Measurements from ENCODE around the gene CYGB. TPM values are rescaled to one million over a fixed set of nuclear protein-coding genes. Genes with fewer than 3 reads are reported as not detected.

Gene CYGB
- total and polyA plus RNA-seq, 2 of the 13 experiments (the other 11 are each of a cell fraction or from before 2014, with no cell fraction given), result 18.9 to 27.1 TPM

GRCh38 chr17:76506408-76507345, 30.8 kb downstream of the CYGB start (continued):
- TF ChIP-seq ZSCAN5A (CRISPR knock-in tag; IDR thresholded peaks at IDR 0.05; ENCODE audit: borderline replicate concordance) (no peak), CREB3 (CRISPR knock-in tag; IDR thresholded peaks at IDR 0.05) (no peak), ZFP90 (CRISPR knock-in tag; IDR thresholded peaks at IDR 0.05; ENCODE audit: borderline replicate concordance) (no peak), ZBTB39 (CRISPR knock-in tag; IDR thresholded peaks at IDR 0.05) (no peak), ZNF234 (CRISPR knock-in tag; conservative IDR thresholded peaks at IDR 0.05) (no peak), HCFC1 (IDR thresholded peaks at IDR 0.05; ENCODE audit: low read depth, low read length) (no peak), TBL1XR1 (IDR thresholded peaks at IDR 0.05; ENCODE audit: borderline replicate concordance, low read length, partially characterized antibody) (no peak), ZNF737 (CRISPR knock-in tag; IDR thresholded peaks at IDR 0.05; ENCODE audit: borderline replicate concordance) (no peak), ZNF10 (CRISPR knock-in tag; IDR thresholded peaks at IDR 0.05; ENCODE audit: borderline replicate concordance, low read depth) (no peak), TFAP4 (IDR thresholded peaks at IDR 0.05; ENCODE audit: borderline replicate concordance, low read depth) (peak; percentile 69; the same call in 1 of the 2 replicates), ZNF160 (CRISPR knock-in tag; IDR thresholded peaks at IDR 0.05) (0 out of 2 replicates have a peak, but pooled peaks have one; percentile 31), KLF9 (CRISPR knock-in tag; IDR thresholded peaks at IDR 0.05; ENCODE audit: low read depth) (no peak), SRSF4 (IDR thresholded peaks at IDR 0.05; ENCODE audit: low read depth, low read length, poor library complexity, severe bottlenecking) (no peak), ZNF253 (CRISPR knock-in tag; IDR thresholded peaks at IDR 0.05; ENCODE audit: borderline replicate concordance) (no peak), ZMYM4 (CRISPR knock-in tag; IDR thresholded peaks at IDR 0.05) (no peak; the same call in 1 of the 2 replicates), ZBTB14 (CRISPR knock-in tag; IDR thresholded peaks at IDR 0.05) (no peak), ZNF337 (CRISPR knock-in tag; IDR thresholded peaks at IDR 0.05; ENCODE audit: borderline replicate concordance, low read depth) (no peak), ZBTB20 (CRISPR knock-in tag; IDR thresholded peaks at IDR 0.05; ENCODE audit: borderline replicate concordance, low read depth) (no peak), PRPF4 (IDR thresholded peaks at IDR 0.05; ENCODE audit: low read depth, low read length, poor library complexity, severe bottlenecking) (no peak)
